Sigmoid colon (tissue), 4 donors: ENCODE data around the gene ASIP.

Experiments
- EP300 ChIP-seq, 4 donors: sonication (generic); formaldehyde crosslinking; IDR thresholded peaks; one replicate each; pipeline ENCODE4 v1.6.1; 2017; ENCODE audit warnings: antibody characterized with exemption in 4 of 4
- POLR2A ChIP-seq, 2 donors: fragments of 450-650 bp; IDR thresholded peaks; one replicate each; pipeline ENCODE4 v1.6.1; 2016; ENCODE audit warnings: antibody characterized with exemption in 2 of 2, mild to moderate bottlenecking in 2 of 2, moderate library complexity in 2 of 2
- POLR2AphosphoS5 ChIP-seq, 4 donors: sonication (generic); formaldehyde crosslinking; IDR thresholded peaks; one replicate each; pipeline ENCODE4 v1.6.1; 2017; ENCODE audit warnings: antibody characterized with exemption in 4 of 4
- TF ChIP-seq, protein P1 (sequence below), 4 experiments: fragments of 450-650 bp in 3 of 4; fragments of 200-600 bp in 1 of 4; IDR thresholded peaks; one replicate each; pipeline ENCODE4 v1.5.1; 2016 to 2019; ENCODE audit warnings: antibody characterized with exemption in 4 of 4, mild to moderate bottlenecking in 3 of 4, moderate library complexity in 2 of 4

DNA sequence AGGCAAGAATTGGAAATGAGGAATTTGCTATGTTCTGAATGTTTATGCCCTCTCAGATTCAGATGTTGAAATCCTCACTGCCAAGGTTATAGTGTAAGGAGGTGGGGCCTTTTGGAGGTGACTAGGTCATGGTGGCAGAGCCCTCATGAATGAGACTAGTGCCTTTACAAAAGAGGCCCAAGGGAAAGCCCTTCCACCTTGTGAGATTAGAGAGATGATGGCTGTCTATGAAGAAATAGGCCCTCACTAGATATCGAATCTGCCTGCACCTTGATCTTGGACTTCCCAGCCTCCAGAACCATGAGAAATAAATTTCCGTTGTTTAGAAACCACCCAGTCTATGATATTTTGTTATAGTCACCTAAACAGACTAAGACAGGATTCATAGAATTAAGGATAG, 10.4 kb downstream of the ASIP start:
- TF ChIP-seq, protein P1, sequence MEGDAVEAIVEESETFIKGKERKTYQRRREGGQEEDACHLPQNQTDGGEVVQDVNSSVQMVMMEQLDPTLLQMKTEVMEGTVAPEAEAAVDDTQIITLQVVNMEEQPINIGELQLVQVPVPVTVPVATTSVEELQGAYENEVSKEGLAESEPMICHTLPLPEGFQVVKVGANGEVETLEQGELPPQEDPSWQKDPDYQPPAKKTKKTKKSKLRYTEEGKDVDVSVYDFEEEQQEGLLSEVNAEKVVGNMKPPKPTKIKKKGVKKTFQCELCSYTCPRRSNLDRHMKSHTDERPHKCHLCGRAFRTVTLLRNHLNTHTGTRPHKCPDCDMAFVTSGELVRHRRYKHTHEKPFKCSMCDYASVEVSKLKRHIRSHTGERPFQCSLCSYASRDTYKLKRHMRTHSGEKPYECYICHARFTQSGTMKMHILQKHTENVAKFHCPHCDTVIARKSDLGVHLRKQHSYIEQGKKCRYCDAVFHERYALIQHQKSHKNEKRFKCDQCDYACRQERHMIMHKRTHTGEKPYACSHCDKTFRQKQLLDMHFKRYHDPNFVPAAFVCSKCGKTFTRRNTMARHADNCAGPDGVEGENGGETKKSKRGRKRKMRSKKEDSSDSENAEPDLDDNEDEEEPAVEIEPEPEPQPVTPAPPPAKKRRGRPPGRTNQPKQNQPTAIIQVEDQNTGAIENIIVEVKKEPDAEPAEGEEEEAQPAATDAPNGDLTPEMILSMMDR (IDR thresholded peaks at IDR 0.05), result no peak
- TF ChIP-seq POLR2A (IDR thresholded peaks at IDR 0.05), result no peak
- no peak for TF ChIP-seq EP300 (IDR thresholded peaks at IDR 0.05)
- no peak for TF ChIP-seq POLR2AphosphoS5 (IDR thresholded peaks at IDR 0.05)
